Neuron (in vitro differentiated cells): ENCODE data around the gene ZDHHC1.

ENCODE experiments used
- H2AFZ ChIP-seq: one replicate; pipeline ENCODE4 v1.6.1; 2013; ENCODE audit warnings: low read depth, mild to moderate bottlenecking, inconsistent platforms, low read length, moderate library complexity
- H3K27me3 ChIP-seq: one replicate; pipeline ENCODE4 v1.6.1; 2013; ENCODE audit warnings: low read length; ENCODE audit not compliant: insufficient read depth
- H3K36me3 ChIP-seq: one replicate; pipeline ENCODE4 v1.6.1; 2013; ENCODE audit warnings: low read length; ENCODE audit not compliant: insufficient read depth
- H3K4me1 ChIP-seq: one replicate; pipeline ENCODE4 v1.6.1; 2013; ENCODE audit warnings: low read length; ENCODE audit not compliant: insufficient read depth
- H3K4me3 ChIP-seq: 2 replicates; pipeline ENCODE4 v1.5.1; 2013; ENCODE audit warnings: mild to moderate bottlenecking, low read length, moderate library complexity
- H3K9me3 ChIP-seq: one replicate; pipeline ENCODE4 v1.6.1; 2013; ENCODE audit warnings: low read length

ZDHHC1 gene

DNA sequence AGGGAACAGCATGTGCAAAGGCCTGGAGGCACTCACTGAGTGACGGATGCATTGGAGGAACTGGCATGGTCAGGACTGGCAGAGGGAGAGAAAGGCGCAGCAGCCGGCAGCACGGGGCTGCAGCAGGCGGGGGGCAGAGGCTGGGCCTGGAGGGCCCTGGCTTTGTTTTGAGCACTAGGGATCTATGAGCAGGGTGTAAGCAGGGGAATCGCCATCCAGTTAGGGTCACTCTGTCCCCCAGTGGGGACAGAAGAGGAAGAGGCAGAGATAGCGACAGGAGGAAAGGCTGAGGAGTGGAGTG lies 28.8 kb upstream of the ZDHHC1 start:
- H3K36me3 ChIP-seq: peaks cover 31% of the 10 kb centered on the region
- no peaks in the 10 kb centered on the region for H3K27me3 ChIP-seq
- no peak overlapping the region for H3K4me3 ChIP-seq
- H2AFZ ChIP-seq: no peak overlapping the region
- H3K4me1 ChIP-seq: no peaks in the 10 kb centered on the region
- no peaks in the 10 kb centered on the region for H3K9me3 ChIP-seq

DNA sequence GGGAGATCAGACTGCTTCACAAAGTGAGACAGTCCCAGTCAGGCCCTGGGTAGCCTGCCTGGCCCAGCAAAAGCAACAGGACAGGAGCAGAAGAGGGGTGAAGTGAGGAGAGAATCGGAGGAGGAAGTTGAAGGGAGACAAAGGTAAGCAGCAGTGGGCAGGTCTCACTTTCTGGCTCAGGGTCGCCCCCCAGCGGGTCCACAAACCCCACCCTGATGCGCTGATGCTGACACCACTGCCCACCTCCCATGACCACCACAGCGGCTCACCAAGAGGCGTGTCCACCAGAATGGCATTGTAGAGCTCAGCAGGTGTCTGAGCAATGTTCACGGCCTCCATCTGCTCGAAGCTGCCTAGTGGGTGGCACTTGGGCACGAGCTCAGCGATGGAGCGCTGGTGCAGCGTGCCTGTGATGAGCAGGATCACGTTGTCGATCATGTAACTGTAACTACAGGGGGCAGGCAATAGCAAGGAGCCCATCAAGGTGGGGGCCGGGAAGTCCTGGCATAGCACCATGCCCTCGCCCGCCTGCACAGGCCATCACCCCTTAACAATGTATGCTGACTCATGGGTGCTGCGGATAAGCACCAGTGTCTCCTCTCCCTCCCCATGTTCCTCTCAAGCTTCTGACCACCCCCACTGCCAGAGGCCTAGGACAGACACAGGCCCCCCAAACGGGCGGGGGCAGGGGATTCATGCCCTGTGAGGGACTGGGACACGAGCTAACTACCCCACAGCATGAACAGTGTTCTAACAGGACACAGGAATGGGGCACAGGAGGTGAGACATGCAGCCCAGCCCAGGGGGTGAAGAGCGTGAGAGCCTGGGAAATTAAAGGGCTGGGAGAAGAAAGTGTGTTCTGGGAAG lies 28.2 kb upstream of the ZDHHC1 start:
- Histone ChIP-seq H3K36me3 (peaks cover 27% of the 10 kb centered on the region), H2AFZ (no peak overlapping the region), H3K4me3 (no peak overlapping the region), H3K9me3 (no peaks in the 10 kb centered on the region), H3K27me3 (no peaks in the 10 kb centered on the region), H3K4me1 (no peaks in the 10 kb centered on the region)

GRCh38 chr16:67443265-67443664 lies 27.0 kb upstream of the ZDHHC1 start:
- Histone ChIP-seq H3K4me3 (no peak overlapping the region), H3K4me1 (no peaks in the 10 kb centered on the region), H3K27me3 (no peaks in the 10 kb centered on the region), H2AFZ (no peak overlapping the region), H3K36me3 (peaks cover 31% of the 10 kb centered on the region), H3K9me3 (no peaks in the 10 kb centered on the region)

DNA sequence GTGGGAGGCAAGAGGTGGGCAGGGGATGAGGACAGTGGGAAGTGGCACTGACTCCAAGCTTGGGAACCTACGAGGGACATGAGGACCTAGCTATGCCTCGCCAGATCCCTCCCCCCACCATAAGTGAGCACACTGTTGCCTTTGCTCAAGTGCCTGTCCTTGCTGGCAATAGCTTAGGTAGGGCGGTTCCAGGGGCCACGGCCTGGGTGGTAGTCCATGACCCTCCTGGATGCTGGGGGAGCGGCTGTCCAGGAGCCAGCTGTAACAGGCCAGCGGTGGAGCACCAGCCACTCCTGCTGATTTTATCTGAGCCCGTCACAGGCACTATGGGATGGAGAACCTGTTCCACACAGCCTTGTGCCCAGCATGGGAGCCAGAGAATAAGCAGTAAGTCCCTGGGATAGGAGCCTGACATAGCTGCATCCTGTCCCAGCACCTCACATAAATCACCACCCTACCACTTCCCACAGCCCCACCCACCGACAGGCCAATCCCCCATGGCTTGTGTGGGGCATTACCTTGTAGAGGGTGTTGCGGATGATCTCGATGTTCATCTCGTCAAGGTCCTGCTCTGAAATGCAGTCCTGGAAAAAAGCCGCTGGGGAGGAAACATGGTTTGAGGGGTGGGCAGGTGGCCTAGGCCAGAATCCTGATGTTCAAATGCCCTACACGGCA lies 26.4 kb upstream of the ZDHHC1 start:
- Histone ChIP-seq H2AFZ (no peak overlapping the region), H3K4me3 (no peak overlapping the region), H3K9me3 (no peaks in the 10 kb centered on the region), H3K27me3 (no peaks in the 10 kb centered on the region), H3K4me1 (no peaks in the 10 kb centered on the region), H3K36me3 (peaks cover 35% of the 10 kb centered on the region)

DNA sequence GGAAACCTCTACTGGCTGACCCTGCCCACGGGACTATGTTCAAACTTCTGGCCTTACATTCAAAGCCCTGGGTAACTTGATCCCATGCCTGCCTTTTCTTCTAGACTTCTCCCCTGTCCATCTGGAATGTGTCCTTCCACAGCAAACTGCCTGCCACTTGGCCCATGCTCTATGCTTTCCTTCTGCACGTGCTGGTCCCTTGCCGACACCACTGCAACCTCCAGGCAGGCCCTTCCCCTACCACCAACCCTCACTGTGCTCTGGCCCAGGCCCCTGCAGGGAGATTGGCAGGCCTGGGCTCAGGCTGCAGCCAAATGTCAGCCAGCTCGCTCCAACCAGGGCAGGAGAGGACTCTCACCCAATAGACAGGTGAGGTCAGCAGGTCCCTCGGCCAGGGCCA lies 25.6 kb upstream of the ZDHHC1 start:
- peaks cover 41% of the 10 kb centered on the region for H3K36me3 ChIP-seq
- H3K27me3 ChIP-seq: no peaks in the 10 kb centered on the region
- H3K9me3 ChIP-seq: no peaks in the 10 kb centered on the region
- H3K4me3 ChIP-seq: no peak overlapping the region
- no peak overlapping the region for H2AFZ ChIP-seq
- no peaks in the 10 kb centered on the region for H3K4me1 ChIP-seq

GRCh38 chr16:67441271-67441753 lies 25.0 kb upstream of the ZDHHC1 start:
- Histone ChIP-seq H3K36me3 (peaks cover 39% of the 10 kb centered on the region), H3K4me3 (no peak overlapping the region), H2AFZ (no peak overlapping the region), H3K4me1 (no peaks in the 10 kb centered on the region), H3K27me3 (no peaks in the 10 kb centered on the region), H3K9me3 (no peaks in the 10 kb centered on the region)

- peaks cover 34% of the 10 kb centered on the region for H3K36me3 ChIP-seq
- no peak overlapping the region for H3K4me3 ChIP-seq
Observed at GRCh38 chr16:67438824-67439393, 22.6 kb upstream of the ZDHHC1 start.

DNA sequence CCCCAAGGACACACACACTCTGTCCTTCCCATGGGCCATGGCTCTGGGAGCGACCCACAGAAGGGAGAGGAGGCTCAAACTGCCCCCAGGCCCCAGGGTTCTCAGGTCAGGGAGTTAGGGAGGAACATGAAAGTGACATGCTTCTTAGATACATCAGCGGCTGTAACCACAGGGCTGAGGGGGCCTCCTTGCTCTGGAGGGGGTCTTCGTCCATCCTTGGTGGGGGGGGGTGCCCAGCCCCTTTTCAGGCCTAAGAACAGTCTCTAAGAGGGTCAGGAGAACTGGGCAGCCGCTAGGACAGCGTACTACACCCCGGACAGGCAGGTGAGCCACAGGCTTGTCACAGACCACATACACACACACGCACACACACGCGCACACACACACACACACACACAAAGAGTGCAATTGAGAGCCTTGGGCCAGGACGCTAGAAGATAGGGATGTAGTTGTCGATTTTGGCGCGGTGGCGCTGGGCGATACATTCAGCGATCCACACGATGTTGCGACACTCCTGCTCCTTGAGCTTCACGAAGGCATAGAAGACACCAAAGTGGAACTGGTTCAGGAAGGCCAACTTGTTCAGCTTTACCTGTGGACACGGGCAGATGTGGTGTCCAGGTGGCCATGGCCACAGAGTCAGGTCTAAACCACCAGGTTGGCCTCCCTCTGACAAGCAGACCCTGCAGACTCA lies 22.0 kb upstream of the ZDHHC1 start:
- Histone ChIP-seq H3K4me3 (no peak overlapping the region), H3K4me1 (no peaks in the 10 kb centered on the region), H2AFZ (no peak overlapping the region)

More at GRCh38 chr16:67438824-67439393, 22.6 kb upstream of the ZDHHC1 start:
- no peaks in the 10 kb centered on the region for H3K27me3 ChIP-seq
- H3K9me3 ChIP-seq: no peaks in the 10 kb centered on the region
- no peak overlapping the region for H2AFZ ChIP-seq
- H3K4me1 ChIP-seq: no peaks in the 10 kb centered on the region

GRCh38 chr16:67437513-67437912 lies 21.2 kb upstream of the ZDHHC1 start:
- no peak overlapping the region for H3K4me3 ChIP-seq
- no peaks in the 10 kb centered on the region for H3K27me3 ChIP-seq
- H2AFZ ChIP-seq: no peak overlapping the region
- H3K4me1 ChIP-seq: peaks cover 3% of the 10 kb centered on the region
- H3K9me3 ChIP-seq: no peaks in the 10 kb centered on the region
- H3K36me3 ChIP-seq: peaks cover 27% of the 10 kb centered on the region

More for the DNA sequence above, 22.0 kb upstream of the ZDHHC1 start:
- H3K36me3 ChIP-seq: peaks cover 31% of the 10 kb centered on the region
- no peaks in the 10 kb centered on the region for H3K27me3 ChIP-seq
- H3K9me3 ChIP-seq: no peaks in the 10 kb centered on the region

- Histone ChIP-seq H3K9me3 (no peaks in the 10 kb centered on the region), H2AFZ (no peak overlapping the region), H3K4me1 (peaks cover 10% of the 10 kb centered on the region), H3K4me3 (no peak overlapping the region), H3K36me3 (peaks cover 22% of the 10 kb centered on the region), H3K27me3 (no peaks in the 10 kb centered on the region)
Observed at GRCh38 chr16:67436640-67437193, 20.4 kb upstream of the ZDHHC1 start.

DNA sequence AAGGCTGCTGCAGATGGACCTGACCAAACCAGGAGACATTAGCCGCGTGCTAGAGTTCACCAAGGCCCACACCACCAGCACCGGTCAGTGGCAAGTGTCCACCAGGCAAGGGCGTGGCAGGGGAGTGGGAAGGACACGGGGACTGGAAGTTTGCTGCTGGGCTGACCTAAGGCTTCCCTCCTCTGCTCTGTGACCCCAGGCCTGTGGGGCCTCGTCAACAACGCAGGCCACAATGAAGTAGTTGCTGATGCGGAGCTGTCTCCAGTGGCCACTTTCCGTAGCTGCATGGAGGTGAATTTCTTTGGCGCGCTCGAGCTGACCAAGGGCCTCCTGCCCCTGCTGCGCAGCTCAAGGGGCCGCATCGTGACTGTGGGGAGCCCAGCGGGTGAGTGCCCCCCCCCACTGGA lies 19.5 kb upstream of the ZDHHC1 start:
- no peak overlapping the region for H3K4me3 ChIP-seq
- H3K9me3 ChIP-seq: no peaks in the 10 kb centered on the region

DNA sequence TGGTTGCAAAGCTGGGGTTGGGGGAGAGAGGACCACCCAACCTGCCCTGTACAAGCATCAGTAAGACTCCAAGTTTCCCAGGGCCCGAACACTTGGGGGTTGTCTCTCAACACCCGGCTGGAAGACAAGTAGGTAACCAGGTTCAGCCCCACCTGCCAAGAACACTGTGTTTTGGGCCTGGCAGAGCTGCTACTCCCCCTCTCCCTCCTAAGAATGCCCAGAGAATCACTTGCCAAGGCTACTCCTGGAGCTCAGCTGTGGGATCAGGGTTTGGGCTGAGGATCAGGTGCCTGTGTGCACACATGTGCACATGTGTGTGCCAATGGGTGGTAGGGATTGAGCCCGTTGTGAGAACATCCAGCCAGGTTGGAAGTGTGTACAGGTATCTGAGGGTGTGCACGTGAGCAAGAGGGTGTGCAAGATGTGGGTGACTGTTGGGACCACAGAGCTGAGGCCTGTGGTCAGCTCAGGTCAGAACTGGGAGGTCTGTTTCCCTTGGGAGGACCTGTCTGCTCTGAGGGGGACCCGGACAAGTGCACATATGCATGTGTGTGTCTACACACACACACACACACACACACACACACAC lies 16.9 kb upstream of the ZDHHC1 start:
- H3K27me3 ChIP-seq: peaks cover 24% of the 10 kb centered on the region
- no peak overlapping the region for H3K4me3 ChIP-seq
- H2AFZ ChIP-seq: no peak overlapping the region
- H3K9me3 ChIP-seq: no peaks in the 10 kb centered on the region
- H3K4me1 ChIP-seq: peaks cover 13% of the 10 kb centered on the region
- peaks cover 10% of the 10 kb centered on the region for H3K36me3 ChIP-seq

More for the DNA sequence above, 19.5 kb upstream of the ZDHHC1 start:
- peaks cover 13% of the 10 kb centered on the region for H3K4me1 ChIP-seq
- H2AFZ ChIP-seq: no peak overlapping the region
- H3K36me3 ChIP-seq: peaks cover 22% of the 10 kb centered on the region
- H3K27me3 ChIP-seq: no peaks in the 10 kb centered on the region
